ENCODE results near the gene TUBGCP3. TPM values are rescaled to one million over a fixed set of nuclear protein-coding genes. Genes with fewer than 3 reads are reported as not detected.

The TUBGCP3 gene
- total RNA-seq, 1 experiment from 2014 or later, result 51.4 TPM

GRCh38 chr13:112587764-112588489 is at the start of gene TUBGCP3 (continued):
- peak; percentile 93 for TF ChIP-seq YY1 (IDR thresholded peaks at IDR 0.05; ENCODE audit: extremely low read depth, insufficient replicate concordance, low read depth, low read length)
- peak; percentile 63 for TF ChIP-seq POLR2AphosphoS5 (IDR thresholded peaks at IDR 0.05; ENCODE audit: low read depth, low read length)
- TF ChIP-seq EZH2phosphoT487 (IDR thresholded peaks at IDR 0.05; ENCODE audit: borderline replicate concordance), result no peak
- TF ChIP-seq EGR1 (IDR thresholded peaks at IDR 0.05; ENCODE audit: low read depth), result peak; percentile 58
- TF ChIP-seq ELF1 (IDR thresholded peaks at IDR 0.05; ENCODE audit: borderline replicate concordance, low read depth), result peak; percentile 60

- H3K4me2 ChIP-seq (ENCODE audit: low read length), result no peak overlapping the region
- intact Hi-C loops (cut with micrococcal nuclease), result no loop called here
- DNase-seq (ENCODE audit: low read depth, low spot score), result no peak
- peaks cover 0 to 9% of the 10 kb centered on the region in 2 experiments; a peak in 2 of 4 replicates for H3K4me1 ChIP-seq (ENCODE audit: control insufficient read depth in 1 of 2, insufficient read depth in 2 of 2, low read length in 2 of 2)
- TF ChIP-seq REST (IDR thresholded peaks at IDR 0.05; ENCODE audit: low read depth) (no peak), ZNF274 (IDR thresholded peaks at IDR 0.05; ENCODE audit: low read depth, low read length) (no peak), CTCF (IDR thresholded peaks at IDR 0.05 in 2 of 3, conservative IDR thresholded peaks at IDR 0.05 in 1 of 3; ENCODE audit: borderline replicate concordance in 1 of 3, insufficient read depth in 1 of 3, low read depth in 2 of 3, low read length in 2 of 3) (no peak), YY1 (IDR thresholded peaks at IDR 0.05; ENCODE audit: extremely low read depth, insufficient replicate concordance, low read depth, low read length) (no peak), SRF (IDR thresholded peaks at IDR 0.05; ENCODE audit: low read depth) (no peak), TCF7L2 (IDR thresholded peaks at IDR 0.05; ENCODE audit: borderline replicate concordance, extremely low read depth, insufficient read depth, insufficient read length) (no peak), EZH2phosphoT487 (IDR thresholded peaks at IDR 0.05; ENCODE audit: borderline replicate concordance) (no peak), EGR1 (IDR thresholded peaks at IDR 0.05; ENCODE audit: low read depth) (no peak)
- CTCF ChIA-PET, result no interaction called here
- POLR2A ChIA-PET, result no interaction called here
- no peak for ATAC-seq
- H3K9me3 ChIP-seq (ENCODE audit: control insufficient read depth in 1 of 2, insufficient read depth in 1 of 2, low read depth in 1 of 2, low read length in 2 of 2), result no peaks in the 10 kb centered on the region
- RAD21 ChIA-PET (ENCODE audit: low non-redundant PET in 1 of 2, low total read pairs in 2 of 2, uncharacterized antibody in 2 of 2, unreplicated experiment in 2 of 2), result no interaction called here
- no TSS peak for BruUV-seq (replicated peaks)
- H4K20me1 ChIP-seq (ENCODE audit: insufficient read depth), result no peaks in the 10 kb centered on the region
- H3K79me2 ChIP-seq (ENCODE audit: insufficient read depth, low read length), result no peaks in the 10 kb centered on the region
- H3K27ac ChIP-seq (ENCODE audit: low read depth, low read length), result no peak overlapping the region
- H3K9ac ChIP-seq (ENCODE audit: low read length), result no peak overlapping the region
- no peaks in the 10 kb centered on the region for H3K36me3 ChIP-seq (ENCODE audit: control insufficient read depth in 1 of 2, insufficient read depth in 2 of 2, low read length in 2 of 2)
- H3K27me3 ChIP-seq (ENCODE audit: insufficient read depth, low read length), result peaks cover 24% of the 10 kb centered on the region
- H2AFZ ChIP-seq (ENCODE audit: low read depth, low read length, poor library complexity, severe bottlenecking), result no peak overlapping the region
- H3K9me2 ChIP-seq (ENCODE audit: insufficient read depth), result no peaks in the 10 kb centered on the region
- no peak overlapping the region for H3K4me3 ChIP-seq (replicated peaks in 1 of 2; ENCODE audit: low read depth in 1 of 2, low read length in 2 of 2)
Observed at GRCh38 chr13:112637017-112637801, 49.3 kb upstream of the TUBGCP3 start.

Data from HCT116 (cell line).